Glutamatergic neuron (in vitro differentiated cells): Measurements from ENCODE around the gene PRRG4. TPM values are rescaled to one million over a fixed set of nuclear protein-coding genes. Genes with fewer than 3 reads are reported as not detected.

ENCODE experiments used
- DNase-seq: peaks from one replicate; pipeline ENCODE4 v3.0.0; 2022
- H3K27ac Mint-ChIP-seq: one replicate; pipeline ENCODE4 v1.8.0; 2020; ENCODE audit warnings: mild to moderate bottlenecking, mixed read lengths, inconsistent platforms; ENCODE audit not compliant: unreplicated experiment
- H3K27me3 Mint-ChIP-seq: one replicate; pipeline ENCODE4 v1.8.0; 2020; ENCODE audit warnings: mild to moderate bottlenecking, moderate library complexity, mixed read lengths, inconsistent platforms; ENCODE audit not compliant: unreplicated experiment
- H3K36me3 Mint-ChIP-seq: one replicate; pipeline ENCODE4 v1.8.0; 2020; ENCODE audit warnings: mild to moderate bottlenecking, mixed read lengths, inconsistent platforms; ENCODE audit not compliant: unreplicated experiment
- H3K4me1 Mint-ChIP-seq: one replicate; pipeline ENCODE4 v1.8.0; 2020; ENCODE audit warnings: mild to moderate bottlenecking, low read depth, mixed read lengths, inconsistent platforms; ENCODE audit not compliant: unreplicated experiment
- H3K4me3 Mint-ChIP-seq: one replicate; pipeline ENCODE4 v1.8.0; 2020; ENCODE audit warnings: mild to moderate bottlenecking, mixed read lengths, inconsistent platforms; ENCODE audit not compliant: unreplicated experiment
- H3K9me3 Mint-ChIP-seq: one replicate; pipeline ENCODE4 v1.8.0; 2020; ENCODE audit warnings: mild to moderate bottlenecking, moderate library complexity, mixed read lengths, inconsistent platforms; ENCODE audit not compliant: unreplicated experiment
- CTCF ChIP-seq: fragments of 200-600 bp; sonication (generic); IDR thresholded peaks from one replicate; pipeline ENCODE4 v1.5.0; 2021; ENCODE audit not compliant: partially characterized antibody, unreplicated experiment
- total RNA-seq: library from RNA; stranded (reverse); fragmentation: NEBNext Ultra II Directional; extraction: Animal tissue kit (Norgen Biotek cat#: 25700); gene quantifications from one replicate; pipeline ENCODE4 v1.2.1, GENCODE V29; 2021; ENCODE audit not compliant: unreplicated experiment

PRRG4 gene
- total RNA-seq, 1 donor from 2014 or later = 0.10 TPM

DNA sequence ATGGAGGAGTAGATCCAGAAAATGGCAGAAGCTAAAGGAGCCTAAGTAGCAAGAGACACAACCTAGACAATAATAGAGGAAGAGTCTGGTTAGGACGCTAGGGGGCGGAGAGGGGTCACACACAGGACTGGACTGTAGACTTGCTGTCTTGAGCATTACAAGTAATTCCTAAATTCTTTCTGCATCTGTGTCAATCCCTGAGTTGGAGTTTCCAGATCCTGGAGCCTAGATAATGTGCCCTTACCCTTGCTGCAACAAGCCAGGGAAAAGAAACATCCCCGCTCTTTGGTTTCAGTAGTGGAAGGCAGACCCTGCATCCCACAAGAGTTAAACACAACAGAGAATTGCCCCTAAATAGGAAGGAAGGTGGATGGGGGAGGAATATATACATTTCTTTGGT, 20.4 kb upstream of the PRRG4 start:
- peaks cover 2% of the 10 kb centered on the region for H3K27me3 Mint-ChIP-seq
- H3K27ac Mint-ChIP-seq = no peak overlapping the region

DNA sequence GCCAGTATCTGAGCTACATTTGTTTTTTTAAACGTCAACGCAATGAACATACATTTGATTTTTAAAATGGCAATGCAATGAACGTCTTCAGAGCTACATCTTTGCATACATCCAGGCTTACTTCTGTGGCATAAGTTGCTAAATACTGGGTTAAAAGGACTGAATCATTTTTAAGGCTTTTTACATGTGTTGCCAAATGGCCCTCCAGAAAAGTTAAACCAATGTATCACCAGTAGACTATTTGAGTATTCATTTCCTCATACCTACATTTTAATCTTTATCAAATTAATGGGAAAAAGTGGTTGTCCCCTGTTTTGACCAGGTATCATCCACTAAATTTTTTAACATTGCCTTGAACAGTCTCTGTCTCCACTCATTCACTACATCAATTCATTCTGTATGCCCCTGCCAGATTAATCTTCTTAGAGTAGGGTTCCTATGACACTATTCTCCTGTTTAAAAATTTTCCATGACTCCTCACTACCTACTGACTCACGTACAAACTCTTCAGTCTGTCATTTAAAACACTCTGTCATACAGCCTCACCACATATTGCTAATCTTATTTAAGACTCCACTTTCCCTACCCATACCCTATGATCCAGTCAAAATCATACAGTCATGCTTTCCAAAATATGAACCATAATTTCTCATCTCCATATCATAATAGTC, 12.4 kb upstream of the PRRG4 start:
- H3K27ac Mint-ChIP-seq = no peak overlapping the region
- no peak for TF ChIP-seq CTCF
- H3K4me3 Mint-ChIP-seq = no peak overlapping the region
- no peak for DNase-seq
- H3K27me3 Mint-ChIP-seq = peaks cover 2% of the 10 kb centered on the region
- H3K9me3 Mint-ChIP-seq = no peaks in the 10 kb centered on the region
- H3K4me1 Mint-ChIP-seq = no peaks in the 10 kb centered on the region
- no peaks in the 10 kb centered on the region for H3K36me3 Mint-ChIP-seq

More for the DNA sequence above, 20.4 kb upstream of the PRRG4 start:
- peak; percentile 84 for TF ChIP-seq CTCF
- Mint-ChIP-seq H3K36me3 (no peaks in the 10 kb centered on the region), H3K4me3 (no peak overlapping the region), H3K9me3 (no peaks in the 10 kb centered on the region), H3K4me1 (no peaks in the 10 kb centered on the region)
- DNase-seq = peak; percentile 80

GRCh38 chr11:32817852-32818183, 11.9 kb upstream of the PRRG4 start:
- Mint-ChIP-seq H3K4me3 (no peak overlapping the region), H3K4me1 (no peaks in the 10 kb centered on the region), H3K27ac (no peak overlapping the region), H3K9me3 (peaks cover 3% of the 10 kb centered on the region), H3K36me3 (no peaks in the 10 kb centered on the region), H3K27me3 (peaks cover 2% of the 10 kb centered on the region)
- no peak for DNase-seq
- TF ChIP-seq CTCF = no peak

DNA sequence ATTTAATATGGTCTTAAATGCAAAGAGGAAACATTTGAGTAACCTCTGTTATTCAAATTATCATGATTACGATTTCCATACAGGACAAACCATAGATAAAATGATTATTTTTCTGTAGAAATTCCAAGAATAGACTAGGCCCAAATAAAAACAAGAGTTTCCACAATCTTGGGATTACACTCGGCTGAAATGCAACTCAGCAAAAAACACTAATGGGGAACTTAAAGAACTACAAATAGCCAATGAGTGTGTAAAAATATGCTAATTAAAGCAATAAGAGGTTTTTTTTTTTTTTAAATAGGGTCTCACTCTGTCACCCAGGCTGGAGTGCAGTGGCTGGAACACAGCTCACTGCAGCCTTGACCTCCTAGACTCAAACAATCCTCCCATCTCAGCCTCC, 10.5 kb upstream of the PRRG4 start:
- H3K36me3 Mint-ChIP-seq = no peaks in the 10 kb centered on the region
- TF ChIP-seq CTCF = no peak

DNA sequence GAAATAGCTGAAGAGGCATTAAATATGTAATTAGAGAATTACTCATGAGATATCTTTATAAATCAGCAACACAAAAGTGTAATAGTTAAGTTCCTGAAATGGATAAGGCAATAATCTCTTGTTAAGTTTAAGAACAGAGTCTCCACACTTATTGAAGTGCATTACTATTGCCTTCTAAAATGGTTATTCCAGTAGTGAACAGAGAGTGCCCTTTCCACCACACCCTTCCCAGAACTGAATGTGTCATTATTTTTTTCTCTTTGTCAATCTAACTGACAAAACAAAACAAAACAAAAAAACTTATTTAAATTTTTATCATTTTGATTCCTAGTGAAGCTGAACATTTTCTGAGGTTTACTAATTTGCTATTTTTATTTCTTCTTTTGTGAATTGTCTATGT, 9.2 kb upstream of the PRRG4 start:
- no peak overlapping the region for H3K27ac Mint-ChIP-seq
- no peak for TF ChIP-seq CTCF
- H3K4me1 Mint-ChIP-seq = no peaks in the 10 kb centered on the region
- no peaks in the 10 kb centered on the region for H3K27me3 Mint-ChIP-seq
- H3K4me3 Mint-ChIP-seq = no peak overlapping the region
- peaks cover 3% of the 10 kb centered on the region for H3K9me3 Mint-ChIP-seq
- no peaks in the 10 kb centered on the region for H3K36me3 Mint-ChIP-seq
- no peak for DNase-seq

More for the DNA sequence above, 10.5 kb upstream of the PRRG4 start:
- Mint-ChIP-seq H3K27ac (no peak overlapping the region), H3K4me3 (no peak overlapping the region), H3K4me1 (no peaks in the 10 kb centered on the region), H3K27me3 (peaks cover 2% of the 10 kb centered on the region), H3K9me3 (peaks cover 3% of the 10 kb centered on the region)
- no peak for DNase-seq
